Activated CD4-positive, alpha-beta T cell treated with anti-CD3 and anti-CD28 coated beads, Interleukin-2, Interleukin-4, amounts not matched to agents 100 ng/mL and 50 ng/mL, durations not matched to agents 16 hours and 8 hours (primary cell): ENCODE data around the gene DKK2.

Experiments
- DNase-seq: peaks from one replicate; pipeline ENCODE4 v3.0.0-alpha.2; 2020; ENCODE audit warnings: low spot score

DKK2 gene

DNA sequence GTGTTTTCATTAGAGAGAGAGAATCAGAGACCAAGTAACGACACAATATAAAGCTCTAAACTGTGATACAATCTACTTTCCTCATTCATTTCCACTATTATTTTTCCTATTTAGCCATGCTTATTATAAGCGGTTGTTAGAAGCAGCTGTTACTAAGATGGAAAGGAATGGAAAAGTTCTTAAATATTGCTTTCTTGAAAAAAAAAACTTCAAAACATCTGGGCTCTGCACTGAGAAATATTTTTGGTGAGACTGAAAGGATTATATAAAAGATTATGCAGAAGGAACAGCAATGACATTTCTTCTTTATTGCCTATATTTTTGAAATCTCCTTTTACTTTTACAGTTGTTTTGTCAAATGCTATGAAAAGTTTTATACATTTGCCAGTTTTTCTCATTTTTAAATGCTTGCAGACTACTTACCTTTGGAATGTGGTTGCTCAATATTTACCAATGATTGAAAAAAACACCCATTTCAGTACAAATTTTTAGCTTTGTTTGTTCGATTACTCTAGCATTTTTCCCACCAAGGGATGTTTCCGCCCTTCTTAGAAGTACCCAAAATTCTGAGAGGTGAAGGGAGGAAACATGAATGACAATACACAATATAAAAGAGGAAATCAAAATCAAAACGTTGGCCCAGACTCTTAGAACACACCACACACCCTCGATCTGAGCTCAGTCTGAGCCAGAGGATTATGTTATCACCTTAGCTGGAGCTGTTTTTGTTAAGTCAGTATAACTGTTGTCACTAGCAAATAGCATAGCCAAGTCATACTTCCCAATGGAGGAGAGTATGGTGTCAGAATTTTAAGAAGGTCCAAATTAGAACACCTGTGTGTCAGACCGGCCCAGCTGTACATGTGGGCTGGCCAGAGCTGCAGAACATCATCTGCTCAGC lies 18.4 kb downstream of the DKK2 start:
- no peak for DNase-seq

DNA sequence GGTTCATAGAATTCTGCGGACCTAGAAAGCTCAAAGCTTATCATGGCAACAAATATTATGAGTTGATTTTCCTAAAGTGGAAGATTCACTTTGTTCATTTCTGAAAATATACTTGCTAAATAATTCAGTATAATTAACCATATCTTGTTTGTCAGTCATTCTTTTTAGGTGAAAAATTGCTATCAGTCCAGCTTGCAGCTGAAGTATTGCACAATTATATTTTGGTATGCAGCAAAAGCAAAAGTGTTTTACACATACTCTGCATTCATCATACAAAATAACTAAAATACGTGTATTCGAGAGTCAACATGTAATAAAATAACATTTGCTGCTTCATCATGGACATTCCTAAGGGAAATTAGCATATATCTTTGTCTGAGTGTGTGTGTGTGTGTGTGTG lies 24.8 kb downstream of the DKK2 start:
- no peak for DNase-seq

DNA sequence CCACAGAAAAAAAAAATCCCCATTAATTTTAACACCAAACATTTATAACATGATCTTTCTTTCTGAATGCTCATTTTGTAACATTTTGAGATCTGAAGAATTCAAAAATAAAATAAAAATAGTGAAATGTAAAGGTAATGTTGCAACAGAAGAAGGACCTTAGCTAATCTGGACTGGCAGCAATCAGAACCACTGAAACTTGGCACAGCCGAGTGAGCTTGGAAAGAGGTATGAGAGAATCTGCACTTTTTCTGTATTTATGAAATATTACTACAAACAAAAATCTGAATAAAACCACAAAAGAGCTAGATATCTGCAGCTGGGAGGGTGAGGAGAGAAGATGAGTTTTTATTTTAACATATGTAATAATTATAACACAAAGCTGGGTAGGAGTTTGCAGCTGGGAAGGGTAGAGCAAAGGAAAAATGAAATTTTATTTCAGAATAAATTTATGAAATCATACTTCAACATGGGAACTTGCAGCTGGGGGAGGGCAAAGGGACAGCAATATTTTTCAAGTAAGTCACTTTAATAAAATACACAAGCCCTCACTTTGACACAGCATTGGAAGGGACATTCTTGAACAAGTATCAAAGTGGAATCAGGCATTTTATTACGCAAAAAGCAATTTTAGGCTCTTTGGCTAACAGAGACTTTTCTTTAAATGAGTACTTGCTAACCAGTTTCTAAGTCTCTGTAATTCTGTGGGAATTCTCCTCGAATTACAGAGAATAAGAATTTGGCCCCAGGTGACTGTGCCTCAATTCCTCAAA lies 26.7 kb downstream of the DKK2 start:
- no peak for DNase-seq

- DNase-seq, result no peak
Observed at GRCh38 chr4:107008115-107008514, 28.0 kb downstream of the DKK2 start.

- no peak for DNase-seq
Observed at GRCh38 chr4:107006218-107006617, 29.9 kb downstream of the DKK2 start.

DNA sequence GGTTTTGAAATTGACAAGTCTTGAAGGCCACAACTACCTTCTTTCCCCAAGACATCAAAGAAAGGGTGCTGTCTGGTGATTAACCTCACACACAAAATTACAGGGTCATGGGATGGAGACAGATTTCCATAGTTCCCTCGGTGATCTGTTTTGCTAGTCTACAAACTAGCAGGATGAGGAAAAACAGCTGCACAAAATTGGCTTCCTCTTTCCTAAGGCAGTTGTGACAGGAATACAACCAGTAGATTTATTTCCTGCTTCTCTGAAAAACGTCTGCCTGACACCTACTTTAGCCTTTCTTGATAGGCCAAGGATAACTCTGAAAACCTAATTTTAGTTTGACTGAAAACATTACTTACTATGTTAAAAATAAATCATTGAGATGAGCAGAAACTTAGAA lies 39.6 kb downstream of the DKK2 start:
- no peak for DNase-seq

GRCh38 chr4:106993827-106994226 lies 42.3 kb downstream of the DKK2 start:
- DNase-seq, result no peak

DNA sequence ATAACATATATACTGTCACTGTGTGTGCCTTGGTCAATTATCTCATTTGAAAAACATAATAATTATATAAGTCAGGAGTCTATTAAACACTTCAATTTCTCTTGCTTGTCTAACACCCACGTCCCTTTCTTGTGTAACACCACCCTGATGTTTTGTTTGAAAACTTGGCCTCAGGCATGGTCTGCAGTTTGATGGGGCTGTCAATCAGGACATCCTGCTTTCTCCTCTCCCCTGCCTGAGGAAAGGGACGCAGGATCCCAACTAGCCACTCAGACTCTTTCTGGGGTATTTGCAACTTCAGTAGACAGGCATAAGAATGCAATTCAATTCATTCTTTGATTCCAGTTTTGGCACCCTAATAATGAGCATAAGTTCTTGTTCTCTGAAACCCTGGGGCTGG lies 48.8 kb downstream of the DKK2 start:
- no peak for DNase-seq

GRCh38 chr4:106986486-106986885 lies 49.6 kb downstream of the DKK2 start:
- DNase-seq, result no peak

DNA sequence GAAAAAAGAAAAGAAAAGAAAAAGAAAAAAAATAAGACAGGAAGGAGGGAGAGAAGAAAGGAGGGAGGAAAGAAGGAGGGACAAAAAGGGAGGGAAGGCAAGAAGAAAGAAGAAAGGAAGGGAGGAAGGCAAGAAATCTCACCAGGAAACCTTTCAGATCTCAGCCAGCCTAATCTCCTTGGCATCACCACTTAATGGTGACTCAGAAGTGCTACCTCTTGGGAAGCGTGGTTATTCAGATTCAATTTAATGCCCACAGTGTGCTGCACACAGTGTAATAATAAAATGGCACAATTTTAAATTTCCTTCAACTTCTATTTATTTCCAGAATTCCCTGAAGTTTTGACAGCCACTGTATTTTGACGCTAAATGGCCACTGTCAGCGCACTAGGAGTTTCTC lies 50.3 kb downstream of the DKK2 start:
- no peak for DNase-seq

- no peak for DNase-seq
Observed at GRCh38 chr4:106982711-106983211, 53.4 kb downstream of the DKK2 start.

- no peak for DNase-seq
Observed at GRCh38 chr4:106981431-106981830, 54.7 kb downstream of the DKK2 start.

GRCh38 chr4:106979476-106979875 lies 56.6 kb downstream of the DKK2 start:
- no peak for DNase-seq

GRCh38 chr4:106978046-106978774 lies 57.9 kb downstream of the DKK2 start:
- no peak for DNase-seq

DNA sequence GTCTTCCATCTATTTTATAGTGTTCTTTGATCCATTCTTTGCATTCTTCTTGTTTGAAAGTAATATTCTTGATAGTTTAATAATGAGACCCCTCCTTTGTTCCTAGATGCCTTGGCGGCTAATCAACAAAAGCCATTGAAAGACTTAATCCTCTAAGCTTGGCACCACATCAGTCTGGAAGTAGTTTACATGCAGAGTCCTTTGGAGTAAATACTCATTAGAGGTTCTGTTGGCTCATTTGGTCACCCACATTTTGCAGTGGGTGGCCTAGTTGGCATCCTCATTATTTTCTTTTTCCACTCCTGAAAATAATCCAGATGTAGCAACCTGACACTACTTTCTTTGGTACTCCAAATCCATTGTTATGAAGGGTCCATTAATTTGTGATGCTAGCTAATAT lies 64.5 kb downstream of the DKK2 start:
- no peak for DNase-seq

GRCh38 chr4:106967892-106968291 lies 68.2 kb downstream of the DKK2 start:
- DNase-seq, result no peak

- DNase-seq, result no peak
Observed at GRCh38 chr4:106953036-106953705, 82.9 kb downstream of the DKK2 start.

DNA sequence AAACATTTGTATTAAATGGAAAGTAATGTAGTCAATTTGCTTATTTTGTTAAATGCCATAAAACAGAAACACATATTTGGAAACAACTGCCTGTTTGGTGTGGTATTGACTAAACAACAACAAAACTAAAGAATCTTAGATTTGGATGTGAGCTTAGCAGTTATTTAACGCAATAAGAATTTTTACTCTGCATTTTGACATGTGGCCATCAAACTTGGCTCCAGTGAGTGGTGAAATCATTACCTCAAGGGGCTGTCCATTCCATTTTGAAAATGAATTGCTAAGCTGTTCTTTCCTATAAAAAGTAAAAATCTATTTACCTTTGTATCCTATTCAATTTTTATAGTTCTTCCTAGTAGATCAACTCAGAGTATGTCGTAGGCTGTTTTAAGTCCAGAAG lies 84.2 kb downstream of the DKK2 start:
- no peak for DNase-seq

DNA sequence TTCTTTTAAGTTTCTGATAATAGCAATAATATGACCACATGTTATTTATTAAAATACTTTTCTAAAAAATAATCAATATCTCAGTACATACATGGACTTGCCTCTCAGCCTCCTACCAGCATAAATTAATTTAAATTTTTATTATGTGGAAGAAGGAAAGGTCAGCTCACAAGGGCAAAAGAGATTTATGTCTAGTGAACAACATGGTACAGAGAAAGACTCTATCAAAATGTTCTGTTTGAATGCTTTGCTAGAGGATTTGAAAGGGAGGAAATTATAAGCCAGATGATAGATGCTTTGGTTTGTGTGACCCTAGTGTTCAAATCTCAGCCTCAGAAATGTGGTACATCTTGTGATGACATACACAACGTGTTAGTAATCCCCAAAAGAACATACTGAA lies 94.3 kb downstream of the DKK2 start:
- DNase-seq, result no peak

GRCh38 chr4:106930522-106930921 lies 105.6 kb downstream of the DKK2 start:
- DNase-seq, result no peak

GRCh38 chr4:106929248-106929647 lies 106.9 kb downstream of the DKK2 start:
- no peak for DNase-seq

GRCh38 chr4:106914223-106914622 lies 121.9 kb downstream of the DKK2 start:
- no peak for DNase-seq
